Uterus (tissue), 4 donors: ENCODE results near the gene SDK2. TPM values are rescaled to one million over a fixed set of nuclear protein-coding genes. Genes with fewer than 3 reads are reported as not detected.

Experiments used
- DNase-seq, 2 donors: peaks; one replicate each; pipeline ENCODE4 v3.0.0-alpha.2; 2019 to 2020
- H3K27ac ChIP-seq, 2 donors: fragments of 200-600 bp; sonication (generic); 1 replicate in 1 of 2; 2 replicates in 1 of 2; pipeline ENCODE4 v1.5.1; 2016 to 2018
- H3K27me3 ChIP-seq, 2 donors: fragments of 200-600 bp; sonication (generic); one replicate each; pipeline ENCODE4 v1.5.1; 2018 to 2019; ENCODE audit warnings: control low read depth in 1 of 2
- H3K36me3 ChIP-seq, 2 donors: fragments of 200-600 bp; sonication (generic); one replicate each; pipeline ENCODE4 v1.5.1; 2019; ENCODE audit warnings: control low read depth in 1 of 2
- H3K4me1 ChIP-seq, 2 donors: fragments of 200-600 bp; sonication (generic); one replicate each; pipeline ENCODE4 v1.5.1; 2018 to 2019; ENCODE audit warnings: control low read depth in 1 of 2
- H3K4me3 ChIP-seq, 2 donors: fragments of 200-600 bp; sonication (generic); 1 replicate in 1 of 2; 2 replicates in 1 of 2; pipeline ENCODE4 v1.5.1; 2018 to 2019; ENCODE audit warnings: mild to moderate bottlenecking in 1 of 2
- H3K9me3 ChIP-seq, 2 donors: fragments of 200-600 bp; sonication (generic); one replicate each; pipeline ENCODE4 v1.5.1; 2019; ENCODE audit warnings: control low read depth in 1 of 2
- CTCF ChIP-seq, 4 experiments: fragments of 200-600 bp in 2 of 4; fragments of 450-650 bp in 2 of 4; sonication (generic) in 2 of 4; IDR thresholded peaks; one replicate each; pipeline ENCODE4 v1.5.1; 2016 to 2019; ENCODE audit warnings: antibody characterized with exemption in 4 of 4, mild to moderate bottlenecking in 2 of 4, moderate library complexity in 1 of 4
- POLR2A ChIP-seq, 2 donors: fragments of 450-650 bp; IDR thresholded peaks; one replicate each; pipeline ENCODE4 v1.6.1; 2016; ENCODE audit warnings: antibody characterized with exemption in 2 of 2, mild to moderate bottlenecking in 1 of 2, moderate library complexity in 1 of 2
- intact Hi-C: fragments of 100-400 bp; cut with DNase I; formaldehyde crosslinking; loops from one replicate; pipeline ENCODE4 v1.15.1; 2023; ENCODE audit warnings: low total_unique reads
- total RNA-seq, 4 donors: library from RNA; depleted of rRNA in 3 of 4; stranded (reverse); fragments of >200 nt in 3 of 4; gene quantifications; one replicate each; pipeline versions ENCODE4 v1.1.0 to v1.2.4, GENCODE V29; 2014 to 2023
- donor health status: DM: yes; HTN: yes; CAD: no.

SDK2 gene
- total RNA-seq, 4 donors from 2014 or later, result 1.1 to 5.0 TPM; not detected in 2

GRCh38 chr17:73533781-73534180 lies 110.5 kb downstream of the SDK2 start:
- TF ChIP-seq POLR2A (IDR thresholded peaks at IDR 0.05) (no peak), CTCF (IDR thresholded peaks at IDR 0.05) (no peak)
- no peaks in the 10 kb centered on the region for H3K27me3 ChIP-seq
- H3K4me3 ChIP-seq, result no peak overlapping the region
- H3K27ac ChIP-seq, result no peak overlapping the region
- no peaks in the 10 kb centered on the region for H3K4me1 ChIP-seq
- no peaks in the 10 kb centered on the region for H3K9me3 ChIP-seq
- DNase-seq, result no peak
- intact Hi-C loops, result no loop called here
- no peaks in the 10 kb centered on the region for H3K36me3 ChIP-seq

DNA sequence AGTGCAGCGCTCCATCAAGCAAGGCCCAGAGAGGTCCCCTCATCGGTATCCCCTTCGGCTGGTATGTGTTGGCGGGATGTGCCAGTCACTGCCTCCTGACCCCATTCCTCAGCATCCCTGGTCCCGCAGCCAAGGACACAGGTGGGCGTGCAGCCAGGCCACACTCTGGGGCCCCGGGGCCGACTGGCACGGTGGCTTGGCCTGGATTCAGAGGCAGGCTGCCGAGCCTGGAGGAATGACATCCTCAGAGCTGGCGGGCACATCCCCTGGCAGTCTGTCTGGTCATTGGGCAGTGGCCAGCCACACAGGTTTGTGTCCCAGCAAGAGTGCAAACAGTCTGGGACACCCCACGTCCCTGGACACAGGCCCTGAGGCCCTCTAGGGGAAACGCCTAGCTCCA lies 111.1 kb downstream of the SDK2 start:
- no peak for TF ChIP-seq CTCF (IDR thresholded peaks at IDR 0.05)
- no peak for DNase-seq
- no peak overlapping the region for H3K4me3 ChIP-seq
- H3K27me3 ChIP-seq, result no peaks in the 10 kb centered on the region
- H3K36me3 ChIP-seq, result no peaks in the 10 kb centered on the region
- H3K27ac ChIP-seq, result no peak overlapping the region
- no peaks in the 10 kb centered on the region for H3K9me3 ChIP-seq
- intact Hi-C loops, result no loop called here
- H3K4me1 ChIP-seq, result no peaks in the 10 kb centered on the region

DNA sequence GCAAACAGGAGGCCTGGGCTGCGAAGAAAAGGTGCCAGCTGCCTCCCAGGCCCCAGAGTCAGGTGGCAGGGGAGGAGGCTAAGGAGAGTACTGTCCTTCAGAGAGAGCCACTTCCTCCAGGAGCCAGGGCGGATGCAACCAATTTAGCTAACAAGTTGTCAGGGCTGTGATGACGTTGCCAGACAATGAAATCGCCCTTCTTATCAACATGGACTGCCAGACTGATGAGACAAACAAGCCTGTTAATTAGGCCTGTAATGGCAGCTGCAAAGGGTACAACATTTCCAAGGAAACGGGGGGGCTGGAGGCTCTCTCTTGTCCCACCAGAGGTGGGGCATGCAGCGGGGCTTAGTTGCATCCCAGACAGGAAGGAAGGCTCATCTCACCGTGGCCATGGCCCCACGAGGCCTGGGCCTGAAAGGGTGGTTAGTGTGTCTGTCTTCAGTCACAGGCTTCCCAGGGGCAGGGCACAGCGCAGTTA lies 111.8 kb downstream of the SDK2 start:
- intact Hi-C loops, result no loop called here
- Histone ChIP-seq H3K9me3 (no peaks in the 10 kb centered on the region), H3K27me3 (no peaks in the 10 kb centered on the region), H3K4me1 (no peaks in the 10 kb centered on the region), H3K4me3 (no peak overlapping the region), H3K36me3 (no peaks in the 10 kb centered on the region), H3K27ac (no peak overlapping the region)
- TF ChIP-seq POLR2A (IDR thresholded peaks at IDR 0.05) (no peak), CTCF (IDR thresholded peaks at IDR 0.05) (no peak)
- DNase-seq, result no peak

- DNase-seq, result no peak
- Histone ChIP-seq H3K4me1 (no peaks in the 10 kb centered on the region), H3K4me3 (no peak overlapping the region), H3K36me3 (no peaks in the 10 kb centered on the region), H3K9me3 (no peaks in the 10 kb centered on the region), H3K27ac (no peak overlapping the region), H3K27me3 (no peaks in the 10 kb centered on the region)
- TF ChIP-seq POLR2A (IDR thresholded peaks at IDR 0.05) (no peak), CTCF (IDR thresholded peaks at IDR 0.05) (no peak)
- intact Hi-C loops, result no loop called here
These were observed 113.1 kb downstream of the SDK2 start for GRCh38 chr17:73531158-73531557.

DNA sequence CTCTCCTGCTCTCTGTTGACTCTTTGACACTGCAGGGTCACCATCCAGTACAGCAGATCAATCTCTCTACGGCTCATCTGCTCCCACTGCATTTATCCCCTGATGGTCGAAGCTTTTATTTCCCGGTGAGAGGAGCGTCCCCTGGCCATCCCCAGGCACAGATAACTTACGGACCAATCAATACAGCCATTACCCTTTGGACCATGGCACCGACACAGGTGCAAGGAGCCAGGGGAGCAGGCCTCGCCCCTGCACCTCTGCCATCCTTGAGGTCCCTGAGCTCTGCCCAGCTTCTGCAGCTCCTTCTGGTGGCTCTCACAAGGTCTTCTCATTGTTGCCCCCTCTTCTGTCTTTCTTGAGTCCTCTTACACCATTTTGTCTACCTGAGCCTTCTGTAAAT lies 115.6 kb downstream of the SDK2 start:
- Histone ChIP-seq H3K36me3 (no peaks in the 10 kb centered on the region), H3K27me3 (no peaks in the 10 kb centered on the region), H3K9me3 (no peaks in the 10 kb centered on the region), H3K4me3 (no peak overlapping the region), H3K4me1 (no peaks in the 10 kb centered on the region), H3K27ac (no peak overlapping the region)
- no peak for TF ChIP-seq CTCF (IDR thresholded peaks at IDR 0.05)
- no peak for DNase-seq
- intact Hi-C loops, result no loop called here
